ENCODE data around the gene OSTF1.

OSTF1 gene, protein sequence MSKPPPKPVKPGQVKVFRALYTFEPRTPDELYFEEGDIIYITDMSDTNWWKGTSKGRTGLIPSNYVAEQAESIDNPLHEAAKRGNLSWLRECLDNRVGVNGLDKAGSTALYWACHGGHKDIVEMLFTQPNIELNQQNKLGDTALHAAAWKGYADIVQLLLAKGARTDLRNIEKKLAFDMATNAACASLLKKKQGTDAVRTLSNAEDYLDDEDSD

DNA sequence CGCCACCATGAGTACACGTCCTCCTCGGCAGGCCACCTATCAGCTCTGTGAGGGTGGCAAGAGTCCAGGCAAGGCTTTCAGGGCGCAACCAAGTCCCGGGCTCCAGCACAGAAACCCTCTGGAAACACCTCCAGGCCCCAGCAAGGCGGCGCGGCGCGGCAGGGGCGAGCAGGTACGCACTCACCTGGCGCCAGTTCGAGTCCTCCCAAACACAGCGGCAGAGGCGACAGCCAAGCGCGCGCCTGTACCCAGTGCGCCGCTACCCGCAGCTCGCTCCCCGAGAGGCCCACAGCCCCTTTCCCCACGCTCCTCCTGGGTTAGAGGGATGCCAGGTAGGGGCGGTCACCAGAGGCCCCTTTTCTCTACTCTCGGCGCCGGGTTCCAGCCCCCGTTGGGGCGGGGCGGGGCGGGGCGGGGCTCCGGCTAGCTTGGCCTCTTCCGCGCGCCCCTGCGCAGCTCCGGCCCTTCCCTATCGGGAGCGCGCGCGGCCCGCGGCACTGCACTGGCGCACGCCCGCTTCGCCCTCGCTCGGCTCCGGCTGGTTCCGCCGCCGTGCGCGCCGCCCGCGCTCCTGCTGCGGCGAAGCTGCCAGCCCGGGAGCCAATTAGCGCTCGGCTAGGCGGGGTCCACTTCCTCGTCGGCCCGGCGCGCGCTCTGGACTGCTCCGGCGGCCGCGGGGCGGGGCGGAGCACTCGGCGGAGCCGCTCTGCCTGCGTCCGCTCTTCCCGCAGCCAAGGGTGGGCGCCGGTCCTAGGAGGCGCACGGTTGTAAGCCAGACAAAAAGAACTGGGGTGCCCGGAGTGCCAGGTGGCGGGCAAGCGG is at the start of gene OSTF1, which contains the start of gene NMRK1:
Gene OSTF1 (plus strand): TSS at position 691 of the 822 bp plus-strand sequence. CDS start 179 bp downstream, outside the sequence.
Gene NMRK1 (minus strand): TSS at position 332 of the 822 bp plus-strand sequence. CDS start 5,040 bp downstream, outside the sequence.
- DNase-seq (ENCODE audit: low spot score) = peak; percentile 91

DNA sequence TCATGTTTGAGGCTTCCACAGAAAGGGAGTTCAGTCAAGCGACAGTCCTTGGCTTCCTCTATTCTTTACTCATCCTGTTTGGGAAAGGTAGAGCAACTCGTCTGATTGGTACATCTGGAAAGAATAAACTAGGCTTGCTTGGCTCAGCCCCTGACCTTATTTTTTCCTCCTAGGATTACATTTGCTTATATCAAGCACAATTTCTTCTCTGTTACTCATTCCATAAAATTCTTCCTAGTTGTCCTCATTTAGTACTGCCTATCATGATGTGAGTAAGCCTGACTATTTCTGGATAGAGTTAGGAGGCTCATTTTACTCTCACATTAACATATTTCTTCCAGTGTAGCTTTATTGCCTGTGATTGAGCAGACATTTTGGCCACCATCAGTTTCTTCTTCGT is 49.3 kb upstream of the OSTF1 start:
- no peak for DNase-seq (ENCODE audit: low spot score)

- no peak for DNase-seq (ENCODE audit: low spot score)
Measured at GRCh38 chr9:75039801-75040200, 48.5 kb upstream of the OSTF1 start.

DNA sequence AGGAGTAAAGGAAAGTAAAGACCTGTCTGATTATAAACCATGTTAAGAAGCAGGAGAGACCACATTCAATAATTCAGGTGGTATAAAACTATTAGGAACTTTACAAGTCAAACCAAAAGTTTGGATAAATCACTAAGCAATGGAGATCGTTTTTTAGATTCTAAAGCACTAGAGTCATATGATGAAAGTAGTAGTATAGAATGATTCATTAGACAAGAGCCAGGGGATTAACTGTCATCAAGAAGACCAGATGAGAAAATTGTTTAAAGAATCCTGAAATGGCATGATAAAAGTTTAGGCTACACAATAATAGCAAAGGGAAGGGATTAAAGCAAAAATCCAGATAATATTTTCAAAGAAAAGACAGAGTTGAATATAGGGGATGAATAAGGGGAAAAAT is 47.3 kb upstream of the OSTF1 start:
- DNase-seq (ENCODE audit: low spot score) = no peak

GRCh38 chr9:75046725-75047345 is 41.5 kb upstream of the OSTF1 start:
- peak; percentile 96 for DNase-seq (ENCODE audit: low spot score)

DNA sequence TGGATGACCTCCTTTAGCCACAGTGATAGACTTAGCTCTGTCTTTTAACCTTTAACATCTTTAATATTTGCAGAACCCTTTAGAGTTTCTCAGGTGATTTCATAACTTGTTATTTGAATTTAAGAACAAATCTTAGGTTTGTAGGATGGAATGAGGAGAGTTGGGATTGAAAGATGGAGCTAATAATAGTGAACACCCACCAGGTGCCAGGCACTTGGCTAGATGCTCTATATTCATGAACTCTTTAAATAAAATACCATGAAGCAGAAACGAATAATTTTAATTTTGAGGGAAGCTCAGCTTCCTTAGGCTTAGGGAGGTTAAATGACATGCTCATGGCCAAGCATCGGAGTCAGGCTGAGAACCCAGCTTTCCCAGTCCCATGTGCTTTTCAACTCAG is 40.8 kb upstream of the OSTF1 start:
- peak; percentile 20 for DNase-seq (ENCODE audit: low spot score)

DNA sequence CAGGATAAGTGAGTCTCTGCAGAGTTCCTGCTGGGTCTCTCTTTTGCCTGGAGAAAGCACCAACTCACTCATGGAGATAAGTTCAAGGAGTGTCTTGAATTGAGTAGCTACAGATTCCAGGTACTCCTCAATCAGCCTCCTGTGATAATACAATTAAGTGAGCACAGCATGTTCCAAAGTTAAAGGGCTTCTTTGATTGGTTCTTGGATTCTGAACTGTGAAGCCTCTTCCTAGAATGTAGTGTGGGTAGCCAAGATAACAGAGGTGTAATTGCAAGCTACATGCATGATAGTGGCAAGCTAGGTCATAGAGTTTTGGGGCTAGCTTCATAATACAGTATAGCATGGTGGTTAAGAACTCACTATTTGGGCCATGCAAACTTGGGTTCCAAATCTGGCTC is 37.0 kb upstream of the OSTF1 start:
- no peak for DNase-seq (ENCODE audit: low spot score)

DNA sequence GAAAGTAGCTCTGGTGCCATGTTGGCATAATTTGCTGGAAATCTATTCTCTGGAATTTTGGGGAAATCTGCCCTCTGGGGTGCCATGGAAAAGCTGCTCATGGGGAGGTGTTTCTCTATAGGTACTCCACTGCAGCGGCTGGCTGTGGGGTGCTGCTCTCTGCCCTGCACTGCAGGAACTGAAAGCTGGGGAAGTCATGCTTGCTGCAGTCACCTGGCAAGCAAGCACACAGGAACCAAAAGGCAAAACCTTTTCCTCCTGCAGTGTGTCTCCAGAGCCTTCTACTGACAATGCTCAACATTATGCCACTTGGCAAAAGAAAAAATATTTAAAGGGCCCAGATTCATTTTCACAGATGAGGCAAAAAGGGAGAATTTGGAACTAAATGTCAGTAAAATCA is 34.4 kb upstream of the OSTF1 start:
- DNase-seq (ENCODE audit: low spot score) = peak; percentile 57

GRCh38 chr9:75054368-75055001 is 33.8 kb upstream of the OSTF1 start:
- DNase-seq (ENCODE audit: low spot score) = no peak

DNA sequence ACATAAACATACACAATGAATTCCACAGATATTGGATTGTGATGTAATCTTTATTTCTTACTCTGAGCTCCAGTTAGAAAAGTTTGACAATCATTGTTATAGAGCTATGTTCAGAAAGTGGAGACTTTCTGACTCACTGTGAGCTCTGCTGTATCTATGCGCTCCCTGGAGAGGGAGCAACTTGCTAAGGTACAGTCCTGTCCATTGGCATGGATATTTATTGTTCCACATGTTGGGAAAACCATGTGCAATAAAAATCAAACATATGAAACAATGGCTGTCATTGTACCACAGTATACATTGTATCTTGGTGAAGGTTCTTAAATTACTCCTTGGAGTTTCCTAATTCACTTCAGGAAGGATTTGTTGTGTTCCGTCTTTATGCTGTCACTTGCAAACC is 27.1 kb upstream of the OSTF1 start:
- DNase-seq (ENCODE audit: low spot score) = no peak

DNA sequence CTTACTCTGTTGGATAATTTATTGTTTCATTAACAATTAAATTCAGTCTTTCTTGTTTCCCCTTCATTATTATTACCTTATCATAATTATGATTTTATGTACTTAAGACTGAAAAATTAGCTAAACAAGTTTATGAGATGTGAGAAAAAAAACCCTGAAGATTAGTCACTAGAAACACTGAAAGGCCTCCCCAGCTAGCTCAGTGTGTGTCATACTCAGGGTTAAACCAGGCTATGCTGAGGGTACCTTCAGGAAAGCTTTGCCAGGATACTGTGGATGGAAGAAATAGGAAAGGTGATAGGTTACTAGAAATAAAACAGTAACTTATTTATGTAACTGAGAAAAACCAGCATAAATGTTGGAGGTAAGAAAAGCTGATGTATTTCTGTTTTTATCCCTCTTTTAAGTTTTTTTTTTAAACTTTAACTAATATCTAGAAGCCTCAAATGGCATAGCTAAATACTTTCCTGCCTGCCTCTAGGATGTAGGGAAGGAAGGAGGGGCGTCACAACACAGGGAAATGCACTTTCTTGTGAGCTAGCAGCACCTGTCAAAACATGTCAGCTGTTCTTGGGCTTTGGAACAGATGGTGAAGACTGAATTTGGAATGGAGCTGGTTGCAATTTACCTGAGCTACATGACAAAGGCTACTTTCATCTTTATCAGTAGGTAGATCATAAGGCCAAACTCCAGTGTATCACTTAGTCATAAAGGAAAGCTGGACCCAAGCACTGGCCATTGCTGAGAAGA is 24.6 kb upstream of the OSTF1 start:
- DNase-seq (ENCODE audit: low spot score) = peak; percentile 89

DNA sequence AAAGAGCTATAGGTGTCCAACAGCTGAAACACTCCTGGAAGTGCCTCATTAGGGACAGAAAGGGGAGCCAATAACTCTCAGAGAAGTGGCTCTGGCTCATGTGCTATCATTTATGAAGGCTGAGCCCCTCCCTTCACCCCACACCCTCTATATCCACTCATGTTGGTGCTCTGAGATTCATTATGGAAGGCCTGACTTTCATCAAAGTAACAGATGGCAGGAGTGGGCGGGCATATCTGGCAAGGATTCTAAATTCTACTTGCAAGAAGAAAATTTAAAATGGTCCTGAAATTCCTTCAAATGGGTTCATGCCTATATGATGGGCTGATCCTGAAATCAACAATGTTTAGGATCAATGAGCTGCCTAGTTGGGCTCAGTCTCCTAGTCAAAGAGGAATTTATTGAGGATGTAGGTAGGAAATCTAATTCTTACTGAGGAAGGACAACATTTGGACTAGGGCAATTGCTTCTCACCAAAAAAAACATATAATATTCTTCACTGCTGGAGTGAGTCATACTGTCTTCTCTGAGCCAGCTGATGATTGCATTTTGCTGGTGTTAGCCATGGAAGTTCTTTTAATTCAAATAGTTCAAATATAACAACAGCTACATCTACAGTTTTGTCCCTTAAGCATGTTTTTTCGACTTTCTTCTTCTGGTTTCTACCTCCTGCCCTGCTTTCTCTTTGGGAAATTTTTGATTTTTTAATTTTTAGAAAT is 23.8 kb upstream of the OSTF1 start:
- DNase-seq (ENCODE audit: low spot score) = no peak

GRCh38 chr9:75065510-75065909 is 22.8 kb upstream of the OSTF1 start:
- no peak for DNase-seq (ENCODE audit: low spot score)

DNA sequence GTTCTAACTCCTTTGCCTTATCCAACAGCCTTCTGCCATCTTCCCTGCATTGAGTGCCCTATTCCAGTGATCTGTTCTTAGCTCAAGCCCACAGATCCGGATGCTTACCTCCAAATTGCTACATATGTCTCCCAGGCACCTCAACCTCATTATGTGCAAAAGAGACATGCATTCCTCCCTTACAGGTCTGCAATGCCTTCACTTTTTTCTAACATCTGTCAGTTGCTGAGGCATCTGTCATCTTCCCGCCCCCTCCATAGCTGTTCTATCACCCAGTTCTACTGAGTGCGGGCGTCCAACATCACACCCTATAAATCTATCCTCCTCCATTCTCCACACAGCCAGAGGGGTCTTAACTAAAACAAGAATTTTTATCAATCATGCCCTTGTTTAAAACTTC is 20.4 kb upstream of the OSTF1 start:
- DNase-seq (ENCODE audit: low spot score) = no peak

GRCh38 chr9:75069171-75069570 is 19.1 kb upstream of the OSTF1 start:
- no peak for DNase-seq (ENCODE audit: low spot score)

GRCh38 chr9:75071530-75072122 is 16.7 kb upstream of the OSTF1 start:
- no peak for DNase-seq (ENCODE audit: low spot score)

DNA sequence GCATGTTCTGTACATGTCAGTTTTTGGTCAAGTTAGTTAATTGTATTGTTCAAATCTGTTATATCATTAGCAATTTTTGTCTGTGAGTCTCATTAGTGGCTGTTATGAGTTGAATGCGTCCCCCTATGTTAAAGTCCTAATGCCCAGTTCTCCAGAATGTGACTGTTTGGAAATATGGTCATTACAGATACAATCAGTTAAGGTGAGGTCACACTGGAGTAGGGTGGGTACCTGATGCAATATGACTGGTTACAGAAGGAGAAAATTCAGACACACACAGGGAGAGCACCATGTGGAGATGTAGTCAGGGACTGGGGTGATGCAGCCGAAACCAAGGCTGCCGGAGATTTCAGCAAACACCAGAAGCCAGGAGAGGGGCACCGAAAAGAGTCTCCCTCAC is 15.4 kb upstream of the OSTF1 start:
- no peak for DNase-seq (ENCODE audit: low spot score)

- DNase-seq (ENCODE audit: low spot score) = no peak
Measured at GRCh38 chr9:75081632-75082031, 6.7 kb upstream of the OSTF1 start.

- peak; percentile 74 for DNase-seq (ENCODE audit: low spot score)
Measured at GRCh38 chr9:75083188-75083970, 4.9 kb upstream of the OSTF1 start.
